Measurements from ENCODE around the gene CHSY1.

The CHSY1 gene

DNA sequence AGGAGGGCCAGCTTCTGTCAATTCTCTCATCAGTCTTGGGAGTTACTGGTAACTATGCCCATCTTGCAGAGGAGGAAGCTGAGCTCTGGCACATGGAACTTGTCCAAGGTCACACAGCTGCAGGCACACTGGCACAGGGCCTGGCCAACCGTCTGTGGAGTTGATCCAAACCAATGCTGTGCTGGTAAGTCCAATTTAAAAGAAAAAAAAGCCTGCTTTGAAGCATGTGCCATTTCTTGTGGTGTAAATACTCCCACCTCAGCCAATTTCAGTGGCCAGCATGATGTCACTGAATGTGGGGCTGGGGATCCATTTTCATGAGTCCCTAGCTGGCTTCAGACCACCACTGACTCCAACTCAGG is 83.4 kb downstream of the CHSY1 start:
- TF ChIP-seq, protein P1, sequence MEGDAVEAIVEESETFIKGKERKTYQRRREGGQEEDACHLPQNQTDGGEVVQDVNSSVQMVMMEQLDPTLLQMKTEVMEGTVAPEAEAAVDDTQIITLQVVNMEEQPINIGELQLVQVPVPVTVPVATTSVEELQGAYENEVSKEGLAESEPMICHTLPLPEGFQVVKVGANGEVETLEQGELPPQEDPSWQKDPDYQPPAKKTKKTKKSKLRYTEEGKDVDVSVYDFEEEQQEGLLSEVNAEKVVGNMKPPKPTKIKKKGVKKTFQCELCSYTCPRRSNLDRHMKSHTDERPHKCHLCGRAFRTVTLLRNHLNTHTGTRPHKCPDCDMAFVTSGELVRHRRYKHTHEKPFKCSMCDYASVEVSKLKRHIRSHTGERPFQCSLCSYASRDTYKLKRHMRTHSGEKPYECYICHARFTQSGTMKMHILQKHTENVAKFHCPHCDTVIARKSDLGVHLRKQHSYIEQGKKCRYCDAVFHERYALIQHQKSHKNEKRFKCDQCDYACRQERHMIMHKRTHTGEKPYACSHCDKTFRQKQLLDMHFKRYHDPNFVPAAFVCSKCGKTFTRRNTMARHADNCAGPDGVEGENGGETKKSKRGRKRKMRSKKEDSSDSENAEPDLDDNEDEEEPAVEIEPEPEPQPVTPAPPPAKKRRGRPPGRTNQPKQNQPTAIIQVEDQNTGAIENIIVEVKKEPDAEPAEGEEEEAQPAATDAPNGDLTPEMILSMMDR (IDR thresholded peaks at IDR 0.05; ENCODE audit: control insufficient read depth, extremely low read depth, insufficient read depth), result no peak
- no peak overlapping the region for H3K4me3 ChIP-seq (ENCODE audit: low read depth, low read length)
- DNase-seq (ENCODE audit: low read depth), result peak; percentile 78

DNA sequence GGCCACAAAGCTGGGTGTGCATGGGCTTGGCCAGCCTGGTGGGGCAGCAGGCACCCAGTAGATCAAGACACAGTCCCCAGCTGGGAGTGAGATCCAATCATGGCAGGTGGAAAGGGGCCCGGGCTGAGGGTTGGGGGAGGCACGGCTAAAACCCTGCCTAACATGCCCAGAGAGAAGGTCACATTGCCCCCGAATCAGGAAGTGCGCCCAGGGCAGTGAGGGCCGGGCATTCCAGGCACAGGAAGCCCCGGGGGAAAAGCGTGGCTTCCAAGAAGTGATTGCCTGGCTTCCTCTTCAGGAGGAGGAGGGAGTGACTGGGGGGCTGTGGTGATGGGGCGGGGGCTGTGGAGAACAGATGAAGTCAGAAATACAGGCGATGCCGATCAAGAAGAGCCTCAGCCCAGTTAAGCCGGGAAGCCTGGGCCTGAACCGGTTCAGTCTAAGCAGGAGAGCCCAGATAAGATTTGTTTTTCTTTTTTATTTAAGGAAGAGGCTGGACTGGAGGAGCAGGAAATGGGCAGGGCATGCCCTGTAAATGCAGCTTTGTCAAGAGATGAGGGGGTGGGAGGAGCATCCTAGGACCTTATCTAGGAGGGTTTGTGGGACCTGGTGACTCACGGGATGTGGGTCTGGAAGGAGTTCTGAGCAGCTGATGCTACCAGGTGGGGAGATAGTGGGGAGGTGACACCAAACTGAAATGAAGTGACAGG is 83.9 kb downstream of the CHSY1 start:
- H3K4me3 ChIP-seq (ENCODE audit: low read depth, low read length), result peak overlapping the region; percentile 3; the same call in 1 of the 2 replicates
- DNase-seq (ENCODE audit: low read depth), result peak; percentile 81

DNA sequence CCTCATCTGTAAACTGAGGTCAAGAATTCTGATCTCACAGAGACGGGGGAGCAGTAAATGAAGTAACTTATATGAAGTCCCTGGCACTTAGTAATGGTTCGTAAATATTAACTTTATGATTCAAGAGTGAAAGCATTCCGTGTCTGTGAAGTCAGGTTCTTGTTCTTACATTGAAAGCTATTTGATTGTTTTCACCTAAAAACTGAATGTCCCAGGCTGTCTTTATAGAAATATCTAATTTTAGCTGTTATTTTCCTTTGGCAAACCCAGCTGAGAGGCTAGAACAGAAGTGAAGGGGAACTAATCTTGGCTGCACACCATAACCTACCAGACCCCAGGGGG is 84.5 kb downstream of the CHSY1 start:
- peak overlapping the region; percentile 3; the same call in 1 of the 2 replicates for H3K4me3 ChIP-seq (ENCODE audit: low read depth, low read length)
- TF ChIP-seq, protein P1 (IDR thresholded peaks at IDR 0.05; ENCODE audit: control insufficient read depth, extremely low read depth, insufficient read depth), result no peak
- no peak for DNase-seq (ENCODE audit: low read depth)

More for the DNA sequence above, 83.9 kb downstream of the CHSY1 start:
- TF ChIP-seq, protein P1 (IDR thresholded peaks at IDR 0.05; ENCODE audit: control insufficient read depth, extremely low read depth, insufficient read depth), result no peak

DNA sequence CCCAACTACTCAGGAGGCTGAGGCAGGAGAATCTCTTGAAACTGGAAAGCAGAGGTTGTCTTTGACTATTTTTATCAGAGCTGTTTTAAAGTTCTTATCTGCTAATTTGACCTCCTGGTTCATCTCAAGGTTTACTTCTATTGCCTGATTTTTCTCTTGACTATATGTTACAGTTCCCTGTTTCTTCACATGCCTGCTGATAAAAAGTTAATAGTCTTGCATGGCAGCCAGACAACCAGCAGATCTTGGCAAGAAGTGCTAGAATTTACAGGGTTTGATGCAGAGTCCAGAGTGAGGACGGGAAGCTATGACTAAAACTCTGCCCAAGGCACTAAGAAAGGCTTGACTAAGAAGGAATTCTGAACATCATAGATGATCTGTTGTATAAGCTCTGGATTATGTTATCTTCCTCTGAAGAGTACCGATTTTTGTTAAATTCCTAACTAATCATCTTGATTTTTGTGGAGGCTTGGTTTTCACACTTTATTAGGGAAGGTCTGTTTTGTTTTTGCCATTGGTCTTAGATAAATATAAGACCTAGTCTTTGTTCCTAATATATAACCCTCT is 85.9 kb downstream of the CHSY1 start:
- TF ChIP-seq, protein P1 (IDR thresholded peaks at IDR 0.05; ENCODE audit: control insufficient read depth, extremely low read depth, insufficient read depth), result no peak
- no peak overlapping the region for H3K4me3 ChIP-seq (ENCODE audit: low read depth, low read length)

DNA sequence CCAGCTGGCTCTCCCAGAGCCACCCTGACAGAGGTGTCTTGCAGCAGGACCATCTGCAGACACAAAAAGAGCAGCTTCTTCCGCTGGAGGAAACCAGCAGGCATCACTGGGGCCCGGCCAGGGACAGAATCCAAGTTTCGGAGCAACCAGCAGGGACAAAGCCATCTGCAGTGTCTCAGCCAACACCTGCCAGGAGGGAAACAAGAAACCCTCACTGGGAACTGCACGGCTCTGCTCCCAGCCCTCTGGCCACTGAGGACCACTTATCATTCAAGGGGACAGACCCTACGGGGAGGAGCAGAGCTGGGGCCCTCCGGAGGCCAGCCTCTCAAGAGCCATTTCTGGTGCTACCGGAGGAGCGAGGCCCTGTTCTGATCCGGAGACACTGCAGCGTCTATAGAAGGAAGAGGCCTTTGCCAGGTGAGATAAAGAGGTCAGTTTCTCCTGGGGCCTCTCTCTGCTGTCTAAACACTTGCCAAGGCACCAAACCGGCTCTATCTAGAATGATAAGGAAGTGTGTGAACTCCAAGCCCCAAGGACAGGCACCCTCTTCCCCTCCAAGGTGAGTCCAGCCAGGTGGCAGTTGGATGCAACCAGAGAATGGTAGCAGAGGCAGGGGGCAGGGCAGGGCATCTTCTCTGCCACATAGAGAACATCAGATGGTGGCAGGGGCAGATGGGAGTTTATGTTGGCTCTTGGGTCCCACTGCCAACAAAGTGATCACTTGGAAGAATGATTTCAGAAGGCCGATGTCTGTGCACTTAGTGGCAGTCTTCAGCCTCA is 89.0 kb downstream of the CHSY1 start:
- TF ChIP-seq, protein P1 (IDR thresholded peaks at IDR 0.05; ENCODE audit: control insufficient read depth, extremely low read depth, insufficient read depth), result no peak
- DNase-seq (ENCODE audit: low read depth), result no peak
- H3K4me3 ChIP-seq (ENCODE audit: low read depth, low read length), result no peak overlapping the region

More for the DNA sequence above, 85.9 kb downstream of the CHSY1 start:
- no peak for DNase-seq (ENCODE audit: low read depth)

DNA sequence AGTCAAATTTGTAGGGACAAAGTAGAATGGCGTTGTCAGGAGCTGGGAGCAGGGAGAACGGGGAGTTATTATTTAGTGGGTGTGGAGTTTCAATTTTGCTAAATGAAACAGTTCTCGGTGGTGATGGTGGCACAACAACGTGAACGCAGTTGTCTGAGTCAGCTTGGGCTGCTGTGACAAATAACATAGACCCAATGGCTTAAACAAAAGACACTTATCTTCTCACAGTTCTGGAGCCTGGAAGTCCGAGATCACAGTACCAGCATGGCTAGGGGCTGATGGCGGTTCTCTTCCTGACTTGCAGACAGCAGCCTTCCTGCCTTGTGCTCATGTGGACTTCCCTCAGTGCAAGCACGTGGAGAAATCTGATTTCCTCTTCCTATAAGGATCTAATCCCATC is 90.2 kb downstream of the CHSY1 start:
- no peak overlapping the region for H3K4me3 ChIP-seq (ENCODE audit: low read depth, low read length)
- DNase-seq (ENCODE audit: low read depth), result no peak
- TF ChIP-seq, protein P1 (IDR thresholded peaks at IDR 0.05; ENCODE audit: control insufficient read depth, extremely low read depth, insufficient read depth), result no peak
